ENCODE results near the gene ST3GAL3.
"Not testable (repeated sequence)": the region's sequence is repeated elsewhere in the genome, so short reads cannot be mapped to it uniquely, and the experiment has no call there.

ST3GAL3 gene

DNA sequence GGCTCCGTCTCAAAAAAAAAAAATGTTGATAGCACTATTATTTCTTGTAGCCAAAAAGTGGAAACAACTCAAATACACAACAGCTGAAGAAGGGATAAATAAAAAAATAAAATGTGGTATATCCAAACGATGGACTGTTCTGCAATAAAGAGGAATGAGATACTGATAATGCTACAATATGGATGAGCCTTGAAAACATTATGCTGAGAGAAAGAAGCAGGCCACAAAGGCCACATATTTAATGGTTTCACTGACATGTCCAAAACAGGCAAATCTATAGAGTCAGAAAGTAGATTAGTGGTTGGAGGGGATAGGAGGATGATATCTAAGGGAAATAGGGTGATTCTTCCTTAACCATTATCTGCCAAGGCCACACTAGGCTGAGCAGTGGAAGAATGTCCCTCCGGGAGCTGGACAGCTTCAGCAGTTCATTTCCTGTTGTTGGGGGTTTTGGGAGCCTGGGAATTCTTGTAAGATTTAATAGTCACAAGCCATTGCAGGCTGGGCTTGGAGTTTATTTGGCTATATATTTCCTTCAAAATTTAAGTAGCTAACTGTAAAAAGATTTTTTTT lies 53.5 kb downstream of the ST3GAL3 start:
- no peak for DNase-seq

DNA sequence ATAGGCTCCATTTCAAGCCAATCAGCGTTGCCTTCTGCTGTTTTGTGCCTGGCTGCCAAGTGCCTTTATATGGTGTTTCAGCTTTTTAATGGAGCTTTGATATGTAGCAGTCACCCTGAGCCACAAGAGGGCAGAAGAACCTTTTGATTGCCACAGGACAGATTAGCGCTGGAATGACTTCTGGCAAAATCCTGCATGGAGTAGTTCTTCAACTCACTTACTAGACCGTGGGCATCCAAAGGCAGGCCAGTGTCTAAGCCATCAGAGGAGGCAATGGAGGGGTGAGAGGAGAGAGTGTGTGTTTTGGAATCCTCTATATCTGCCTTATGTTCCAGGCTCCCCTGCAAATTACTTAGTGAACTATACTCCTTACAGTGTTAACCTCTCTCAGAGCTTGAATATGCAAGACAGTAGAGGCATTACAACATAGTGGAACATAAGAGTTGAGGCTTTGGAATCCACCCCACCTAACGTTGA lies 56.2 kb downstream of the ST3GAL3 start:
- DNase-seq = peak; percentile 76

DNA sequence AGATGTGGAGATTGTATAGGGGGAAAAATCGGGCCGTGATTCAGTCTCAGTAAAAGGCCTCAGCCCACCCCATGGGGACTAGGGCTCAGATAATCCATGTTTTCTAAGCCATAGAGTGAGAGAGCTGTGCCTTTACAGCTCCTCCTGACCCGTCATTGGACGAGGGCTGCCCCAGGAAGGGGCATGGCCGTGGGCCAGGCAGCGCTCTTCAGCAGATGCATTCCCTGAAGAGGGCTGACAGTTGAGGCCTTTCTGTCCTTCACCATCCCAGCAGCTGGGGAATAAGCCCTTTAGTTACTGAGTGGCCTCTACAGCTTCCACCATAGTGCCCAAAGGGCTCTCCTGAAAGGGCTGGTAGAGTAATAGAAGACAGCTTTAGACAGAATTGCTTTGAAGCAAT lies 57.2 kb downstream of the ST3GAL3 start:
- DNase-seq = no peak

DNA sequence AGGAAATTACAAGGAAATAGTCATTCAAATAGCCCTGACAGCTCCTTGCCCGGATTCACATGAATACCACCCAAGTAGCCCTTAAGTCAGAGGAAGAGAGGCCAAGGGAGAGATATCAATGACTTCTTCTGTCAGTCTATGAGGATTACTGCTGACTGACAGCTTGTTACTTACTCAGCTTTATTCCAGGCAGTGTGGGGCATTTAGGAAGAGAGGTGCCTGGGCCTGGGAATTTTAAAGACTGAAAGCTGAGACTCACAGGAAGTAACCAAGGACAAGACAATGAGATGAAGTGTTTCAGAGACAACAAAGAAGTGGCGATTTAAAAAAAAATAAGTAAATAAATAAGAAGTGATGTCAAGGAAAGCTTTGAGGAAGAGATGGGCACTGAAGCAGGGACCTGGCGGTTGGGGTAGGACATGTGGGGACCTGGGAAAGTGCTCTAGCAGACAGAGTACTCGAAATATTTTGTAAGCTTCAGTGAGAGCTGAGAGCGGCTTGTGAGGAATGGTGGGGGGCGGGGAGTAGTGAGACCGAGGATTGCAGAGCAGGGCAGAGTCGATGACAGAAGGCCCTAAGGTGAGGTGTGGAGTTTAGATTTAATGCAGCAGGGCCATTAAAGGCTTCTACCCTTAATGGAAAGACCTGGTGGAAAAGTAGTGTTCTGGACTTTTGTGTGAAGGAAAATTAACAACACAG lies 58.9 kb downstream of the ST3GAL3 start:
- DNase-seq = no peak

DNA sequence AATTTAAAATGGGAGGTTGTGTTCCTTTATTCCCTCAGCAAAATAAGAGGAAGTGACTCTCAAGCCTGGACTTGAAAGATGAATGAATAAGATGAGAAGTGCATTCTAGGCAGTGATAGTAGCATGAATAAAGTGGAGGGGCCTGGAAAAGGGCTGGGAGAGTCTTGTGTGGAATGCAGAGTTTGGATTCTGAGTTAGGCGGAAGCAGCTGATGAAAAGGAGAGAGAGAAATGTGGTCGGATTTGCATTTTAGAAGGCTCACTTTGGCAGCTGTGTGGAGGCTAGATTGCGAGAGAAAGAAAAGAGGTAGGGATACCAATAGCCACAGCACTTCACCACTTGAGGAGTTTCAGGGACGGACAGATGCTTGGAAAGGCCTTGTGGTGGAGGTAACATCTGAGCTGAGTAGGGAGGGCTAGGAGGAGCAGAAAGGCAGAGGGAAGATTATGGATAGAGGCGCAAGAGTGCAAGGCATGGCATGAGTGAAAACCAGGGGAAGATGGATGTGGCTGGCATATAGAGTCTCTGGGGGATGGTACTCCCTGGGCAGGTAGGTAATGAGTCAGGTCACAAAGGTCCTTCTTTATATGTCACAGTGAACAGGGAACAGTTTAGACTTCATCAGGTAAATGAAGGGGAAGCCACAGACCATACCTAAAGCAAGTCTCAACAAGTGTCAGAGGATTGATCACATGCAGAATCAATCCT lies 59.6 kb downstream of the ST3GAL3 start:
- DNase-seq = no peak

DNA sequence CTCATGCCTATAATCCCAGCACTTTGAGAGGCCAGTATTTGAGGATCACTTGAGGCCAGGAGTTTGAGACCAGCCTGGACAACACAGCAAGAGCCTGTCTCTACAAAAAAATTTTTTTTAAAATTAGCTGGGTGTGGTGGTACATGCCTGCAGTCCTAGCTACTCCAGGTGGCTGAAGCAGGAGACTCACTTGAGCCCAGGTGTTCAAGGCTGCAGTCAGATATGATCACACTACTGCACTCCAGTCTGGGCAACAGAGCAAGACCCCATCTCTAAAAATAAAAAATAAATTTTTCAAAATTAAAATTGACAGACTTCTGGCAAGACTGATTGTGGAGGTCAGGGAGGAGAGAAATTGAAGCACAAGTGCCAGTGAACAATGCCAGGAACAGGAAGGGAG lies 60.8 kb downstream of the ST3GAL3 start:
- no peak for DNase-seq

DNA sequence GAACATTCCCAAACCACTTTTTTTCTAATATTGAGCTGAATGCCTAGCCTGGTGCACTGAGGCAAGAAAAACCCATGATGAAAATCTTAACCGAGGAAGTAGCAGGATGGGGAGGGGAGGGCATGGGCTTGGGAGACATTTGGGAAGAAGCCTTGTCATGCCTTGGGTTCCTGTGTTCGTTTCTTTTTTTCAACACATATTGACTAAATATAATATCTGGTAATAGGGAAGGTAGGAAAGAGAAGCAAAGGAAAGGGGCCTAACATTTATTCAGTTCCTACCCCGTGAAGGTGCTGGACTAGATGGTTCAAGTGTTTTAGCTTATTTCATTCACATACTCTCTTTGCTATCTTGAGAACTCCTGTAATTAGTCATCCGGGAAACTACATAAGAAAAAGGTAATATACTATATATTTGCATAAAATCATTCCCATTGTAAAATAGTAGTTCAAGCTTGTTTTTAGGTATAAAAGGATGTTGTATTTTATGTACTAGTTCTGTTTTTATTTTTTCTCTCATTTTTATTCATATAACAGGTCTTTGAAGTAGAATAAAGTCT lies 62.1 kb downstream of the ST3GAL3 start:
- DNase-seq = no peak

DNA sequence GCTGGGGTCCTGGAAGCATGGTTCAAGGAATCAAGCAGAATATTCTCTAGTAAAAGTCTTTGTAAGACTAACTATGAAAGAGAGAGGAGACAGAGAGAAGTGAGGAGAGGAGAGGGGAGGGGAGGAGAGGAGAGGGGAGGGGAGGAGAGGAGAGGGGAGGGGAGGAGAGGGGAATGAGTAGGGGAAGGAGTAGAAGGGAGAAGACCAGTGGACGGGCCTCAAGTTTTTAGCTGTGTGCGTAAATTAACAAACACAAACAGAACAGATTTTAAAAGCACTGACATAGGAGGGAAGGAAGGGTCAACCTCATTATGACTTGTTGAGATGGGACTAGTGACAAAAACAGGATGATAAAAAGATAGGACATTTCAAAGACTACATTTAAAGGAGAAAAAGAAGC lies 62.8 kb downstream of the ST3GAL3 start:
- no peak for DNase-seq

DNA sequence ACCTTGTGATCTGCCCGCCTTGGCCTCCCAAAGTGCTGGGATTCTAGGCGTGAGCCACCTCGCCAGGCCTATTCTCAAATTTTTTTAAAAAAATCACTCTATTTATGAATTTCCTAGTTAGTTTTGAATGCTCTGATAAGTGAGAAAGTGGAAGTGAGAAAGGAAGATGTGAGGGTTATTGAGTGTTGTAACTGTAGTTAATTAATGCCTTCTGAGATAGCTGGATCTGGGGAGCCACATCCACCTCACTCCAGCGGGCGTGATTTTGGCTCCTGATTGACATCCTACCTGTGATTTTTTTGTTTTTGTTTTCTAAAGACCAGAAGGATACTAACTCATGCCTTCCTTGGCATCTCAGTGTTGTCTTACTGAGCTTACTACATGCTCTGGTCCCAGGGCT lies 65.6 kb downstream of the ST3GAL3 start:
- DNase-seq = no peak

DNA sequence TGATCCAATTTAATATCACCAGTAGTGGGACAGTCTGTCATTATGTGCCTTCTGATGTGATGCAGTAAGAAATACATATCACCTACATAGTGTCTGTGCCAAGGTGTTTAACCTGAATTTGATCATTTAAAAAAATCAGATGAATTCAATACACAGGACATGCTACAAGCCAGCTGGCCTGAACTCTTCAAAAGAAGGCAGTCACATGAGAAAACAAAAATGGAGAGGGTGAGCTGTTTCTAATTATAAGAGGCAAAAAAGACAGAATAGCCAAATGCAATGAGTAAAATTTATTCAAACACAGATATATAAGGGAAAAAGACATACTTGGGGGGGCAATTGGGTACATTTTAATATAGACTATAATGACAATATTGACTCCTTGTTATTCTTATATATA lies 66.5 kb downstream of the ST3GAL3 start:
- no peak for DNase-seq

DNA sequence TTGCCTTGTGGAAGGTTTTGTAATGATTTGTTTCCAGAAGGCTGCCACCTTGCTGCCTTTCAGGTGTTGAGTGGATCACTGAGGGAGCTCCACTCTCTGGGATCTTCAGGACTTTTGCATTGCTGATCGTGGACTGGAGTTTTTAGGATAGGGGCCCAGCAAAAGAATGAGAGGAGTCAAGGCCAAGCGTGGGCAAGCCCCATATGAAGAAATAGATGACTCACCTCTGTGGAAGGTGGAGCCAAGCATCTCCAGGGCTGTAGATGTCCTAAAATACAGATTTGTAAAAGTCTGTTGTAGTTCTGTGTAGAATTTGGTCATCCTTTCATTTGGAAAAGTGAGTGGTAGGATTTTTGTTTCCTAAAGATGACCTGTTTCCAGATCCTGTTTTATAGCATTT lies 67.0 kb downstream of the ST3GAL3 start:
- DNase-seq = no peak

DNA sequence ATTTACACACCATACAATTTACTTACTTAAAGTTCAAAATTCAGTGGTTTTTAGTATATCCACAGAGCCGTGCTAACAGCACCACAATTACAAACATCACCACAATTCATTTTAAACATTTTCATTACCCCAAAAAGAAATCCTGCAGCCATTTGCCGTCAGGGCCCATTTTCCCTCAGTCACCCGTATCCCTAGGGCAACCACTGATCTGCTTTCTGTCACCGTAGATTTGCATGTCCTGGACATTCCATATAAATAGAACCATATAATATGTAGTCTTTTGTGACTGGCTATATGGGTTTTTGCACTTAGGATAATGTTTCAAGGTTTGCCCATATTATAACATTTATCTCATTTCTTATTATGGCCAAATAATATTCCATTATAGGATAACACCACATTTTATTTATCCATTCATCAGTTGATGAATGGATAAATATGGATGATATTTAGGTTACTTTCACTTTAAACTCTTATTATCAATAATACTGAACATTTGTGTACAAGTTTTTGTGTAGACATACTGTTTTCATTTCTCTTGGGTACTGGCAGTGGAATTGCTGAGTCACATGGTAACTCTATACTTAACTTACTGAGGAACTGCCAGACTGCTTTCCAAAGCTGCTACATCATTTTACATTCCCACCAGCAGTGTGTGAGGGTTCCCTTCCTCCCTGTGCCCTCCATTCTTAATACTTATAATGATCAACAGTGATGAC lies 68.9 kb downstream of the ST3GAL3 start:
- no peak for DNase-seq

DNA sequence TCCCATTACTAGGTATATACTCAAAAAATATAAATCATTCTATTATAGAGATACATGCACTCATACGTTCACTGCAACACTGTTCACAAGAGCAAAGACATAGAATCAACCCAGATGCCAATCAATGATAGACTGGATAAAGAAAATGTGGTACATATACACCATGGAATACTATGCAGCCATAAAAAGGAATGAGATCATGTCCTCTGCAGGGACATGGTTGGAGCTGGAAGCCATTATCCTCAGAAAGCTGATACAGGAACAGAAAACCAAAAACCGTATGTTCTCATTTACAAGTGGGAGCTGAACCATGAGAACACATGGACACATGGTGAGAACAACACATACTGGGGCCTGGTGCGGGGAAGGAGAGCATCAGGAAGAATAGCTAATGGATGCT lies 70.6 kb downstream of the ST3GAL3 start:
- DNase-seq = not testable (repeated sequence)

DNA sequence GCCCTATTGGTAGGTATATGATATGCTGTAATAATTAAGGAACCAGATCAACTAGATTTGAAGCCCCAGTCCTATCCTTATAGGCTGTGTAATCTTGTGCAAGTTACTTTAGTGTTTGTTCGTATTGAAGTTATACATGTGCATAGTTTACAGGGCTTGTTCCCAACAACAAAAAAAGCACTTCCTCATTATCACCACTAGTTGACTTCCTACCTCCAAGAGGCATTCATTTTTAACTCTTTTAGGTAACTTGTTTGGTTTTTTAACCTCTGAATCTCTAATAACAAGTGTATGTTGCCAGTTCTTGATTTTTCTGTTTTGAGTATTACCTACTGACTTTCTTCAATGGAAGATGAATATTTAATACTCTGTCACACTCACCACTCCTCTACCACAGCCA lies 71.9 kb downstream of the ST3GAL3 start:
- DNase-seq = no peak

DNA sequence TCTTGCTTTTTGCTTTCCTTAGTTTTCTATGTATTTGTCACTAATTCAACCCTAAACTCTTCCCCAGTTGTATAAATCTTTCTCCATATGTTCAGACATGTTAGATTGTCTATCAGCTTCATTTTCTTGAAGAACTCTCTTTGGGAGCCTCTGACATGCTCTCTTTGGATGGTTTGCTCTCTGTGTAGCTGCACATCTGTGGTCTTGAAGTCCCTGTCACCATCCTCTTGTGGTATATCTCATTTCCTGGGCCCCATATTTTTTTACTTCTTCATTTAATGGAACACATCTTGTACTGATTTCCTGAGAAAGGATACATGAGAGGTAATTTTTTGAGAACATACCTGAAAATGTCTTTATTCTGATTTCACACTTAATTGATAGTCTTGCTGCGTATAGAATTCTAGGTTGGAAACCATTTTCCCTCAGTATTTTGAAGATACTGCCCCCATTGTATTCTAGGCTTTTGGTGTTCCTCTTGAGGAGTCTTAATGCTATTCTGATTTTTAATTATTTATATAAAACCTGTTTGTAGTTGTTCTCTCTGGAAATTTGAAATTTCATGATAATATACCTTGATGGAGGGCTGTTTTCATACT lies 72.6 kb downstream of the ST3GAL3 start:
- DNase-seq = no peak

DNA sequence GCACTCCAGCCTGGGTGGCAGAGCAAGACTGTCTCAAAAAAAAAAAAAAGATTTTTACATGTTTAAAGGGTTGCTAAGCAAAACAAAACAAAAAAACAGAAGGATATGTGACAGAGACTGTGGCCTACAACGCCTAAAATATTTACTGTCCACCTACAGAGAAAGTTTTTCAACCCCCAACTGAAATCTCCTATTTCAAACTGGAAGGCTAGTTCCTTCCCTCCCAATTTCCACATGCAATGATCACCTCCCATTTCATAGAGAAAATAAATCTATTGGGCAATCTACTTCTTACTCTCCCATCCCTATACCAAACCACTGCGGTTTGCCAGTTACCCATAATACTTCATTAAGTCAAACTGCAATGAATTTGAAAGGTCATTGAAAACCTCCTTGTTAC lies 74.2 kb downstream of the ST3GAL3 start:
- no peak for DNase-seq

DNA sequence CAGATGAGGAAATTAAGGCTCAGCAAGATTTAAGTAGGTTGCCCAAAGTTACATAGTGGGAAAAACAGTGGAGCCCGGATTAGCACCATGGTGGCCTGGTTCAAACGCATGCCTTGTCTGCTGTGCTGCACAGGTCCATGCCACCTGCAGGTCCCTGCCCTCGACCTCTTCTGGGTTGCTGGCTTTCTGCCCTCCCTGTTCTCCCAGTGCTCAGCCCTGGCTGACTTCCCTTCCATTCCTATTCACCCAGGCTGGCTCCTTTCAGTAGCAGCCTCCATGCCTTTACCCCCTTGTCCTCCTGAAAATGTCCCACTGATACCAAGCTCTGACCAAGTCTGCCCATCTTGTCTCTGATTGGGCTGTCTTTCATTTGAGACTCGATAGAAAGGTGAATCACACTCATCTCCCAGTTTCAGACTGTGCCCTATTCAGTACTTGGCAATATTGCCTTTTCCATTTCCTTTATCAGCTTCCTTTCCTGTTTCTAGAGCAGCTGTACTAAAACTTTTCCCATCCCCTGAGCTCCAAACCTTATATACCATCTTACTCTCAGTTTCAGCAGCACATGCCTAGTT lies 75.8 kb downstream of the ST3GAL3 start:
- no peak for DNase-seq

DNA sequence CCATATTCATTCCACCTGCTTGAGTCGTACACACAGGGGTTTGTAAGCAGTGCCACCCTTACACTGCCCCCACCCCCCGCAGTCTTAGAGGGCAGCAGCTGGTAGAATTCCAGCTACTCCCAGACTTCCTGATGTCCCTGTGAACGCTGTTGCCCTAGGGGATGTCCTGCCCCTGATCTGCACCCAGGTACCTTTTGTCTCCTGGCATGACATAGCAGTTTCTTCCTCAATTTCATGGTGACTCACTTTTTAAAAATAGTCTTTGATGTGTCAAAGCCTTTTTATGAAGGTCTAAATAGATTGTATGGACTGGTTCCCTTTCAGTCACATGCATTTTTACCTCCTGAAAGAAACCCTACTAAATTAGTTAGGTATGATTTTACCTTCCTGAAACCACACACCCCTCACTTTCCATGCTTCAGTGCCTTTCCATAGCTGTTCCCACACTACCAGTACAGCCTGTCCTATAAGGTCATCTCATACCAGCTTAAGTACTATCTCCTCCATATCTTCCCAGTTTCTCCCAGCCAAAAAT lies 76.4 kb downstream of the ST3GAL3 start:
- no peak for DNase-seq

DNA sequence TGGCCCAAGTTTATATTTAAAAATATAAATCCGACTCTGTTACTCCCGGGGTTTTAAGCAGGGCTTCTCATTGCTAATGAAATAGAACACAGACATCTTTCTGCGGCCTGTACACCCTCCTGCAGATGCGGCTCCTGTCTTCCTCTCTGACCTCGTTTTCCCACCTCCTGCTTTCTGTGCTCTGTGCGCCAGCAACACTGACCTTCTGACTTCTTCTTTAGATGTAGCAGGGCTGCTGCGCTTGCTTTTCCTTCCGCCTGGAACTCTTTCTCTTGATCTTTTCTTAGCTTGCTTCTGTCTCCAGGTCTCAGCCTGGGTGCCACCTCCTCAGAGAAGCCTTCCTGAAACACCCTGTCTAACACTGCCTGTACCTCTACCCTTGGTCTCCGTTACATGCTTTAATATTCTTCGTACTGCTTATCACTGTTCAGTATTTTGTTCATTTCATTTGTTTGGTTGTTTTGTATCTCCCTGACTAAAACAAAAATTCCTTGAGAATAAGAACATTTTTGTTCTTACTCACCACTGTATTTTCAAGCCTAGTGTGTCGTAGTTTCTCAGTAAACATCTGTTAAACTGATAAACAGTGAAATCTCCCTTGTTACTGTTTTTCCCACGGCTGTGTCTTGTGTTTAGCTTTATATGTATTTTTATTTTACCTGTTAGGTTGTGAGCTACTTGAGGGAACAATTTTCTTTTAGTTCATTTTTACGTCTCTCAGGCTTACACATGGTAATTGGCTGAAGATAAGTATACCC lies 79.0 kb downstream of the ST3GAL3 start:
- no peak for DNase-seq

DNA sequence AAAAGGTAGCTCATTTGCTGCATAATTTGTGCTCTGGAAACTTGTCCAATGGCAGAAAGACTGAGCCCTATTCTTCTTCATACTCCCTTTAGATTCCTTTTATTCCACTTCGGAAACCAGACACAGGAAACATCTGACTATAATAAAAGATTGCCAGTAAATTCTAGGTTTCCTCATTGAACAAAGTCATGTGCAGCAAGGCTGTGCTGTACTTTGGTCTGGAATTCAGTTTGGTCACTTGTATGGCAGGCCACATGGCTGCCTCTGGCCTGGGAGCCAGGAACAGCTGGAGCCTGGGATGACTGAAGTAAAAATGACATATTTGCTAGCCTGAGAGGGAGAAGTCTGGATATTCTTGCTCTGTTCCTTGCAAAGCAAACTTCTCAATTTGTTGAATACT lies 79.6 kb downstream of the ST3GAL3 start:
- no peak for DNase-seq
